K562 (cell line): Measurements from ENCODE around the gene PTCD3. TPM values are rescaled to one million over a fixed set of nuclear protein-coding genes. Genes with fewer than 3 reads are reported as not detected.

Experiments
- C11orf30 ChIP-seq: fragments of 450-650 bp; IDR thresholded peaks from 2 replicates; pipeline ENCODE4 v1.6.1; 2016; ENCODE audit warnings: low read depth, mild to moderate bottlenecking
- CTBP1 ChIP-seq: fragments of 450-650 bp; IDR thresholded peaks from 2 replicates; pipeline ENCODE4 v1.6.1; 2016; ENCODE audit warnings: borderline replicate concordance
- ELF2 ChIP-seq: fragments of 250-450 bp; sonication (Bioruptor Pico); IDR thresholded peaks from 2 replicates; pipeline ENCODE4 v1.5.0; 2021; ENCODE audit warnings: mild to moderate bottlenecking
- FIP1L1 ChIP-seq: fragments of 200-400 bp; formaldehyde crosslinking; IDR thresholded peaks from 2 replicates; pipeline ENCODE4 v1.6.1; 2018; ENCODE audit warnings: mild to moderate bottlenecking, low read depth, low read length; ENCODE audit not compliant: poor library complexity, severe bottlenecking
- FOXA3 ChIP-seq, 2 experiments: fragments of 450-650 bp in 1 of 2; sonication (generic) in 1 of 2; formaldehyde crosslinking; IDR thresholded peaks in 1 of 2; conservative IDR thresholded peaks in 1 of 2; 2 replicates each; pipeline versions ENCODE4 v1.4.0 to v1.8.0; 2020 to 2022; ENCODE audit warnings: mild to moderate bottlenecking in 2 of 2, missing genetic modification reagents in 1 of 2
- HDAC1 ChIP-seq, 2 experiments: fragments of 450-650 bp; IDR thresholded peaks; 2 replicates each; pipeline ENCODE4 v1.6.1; 2016 to 2017; ENCODE audit warnings: inconsistent platforms in 1 of 2, mild to moderate bottlenecking in 1 of 2, moderate library complexity in 1 of 2
- HDAC3 ChIP-seq: fragments of 450-650 bp; IDR thresholded peaks from 2 replicates; pipeline ENCODE4 v1.6.1; 2018; ENCODE audit warnings: borderline replicate concordance, mild to moderate bottlenecking, moderate library complexity; ENCODE audit not compliant: partially characterized antibody
- ILF3 ChIP-seq: fragments of 450-650 bp; IDR thresholded peaks from 2 replicates; pipeline ENCODE4 v1.6.1; 2018; ENCODE audit warnings: antibody characterized with exemption, mild to moderate bottlenecking, moderate library complexity, borderline replicate concordance
- LCOR ChIP-seq: sonication (generic); formaldehyde crosslinking; IDR thresholded peaks from 2 replicates; pipeline ENCODE4 v1.8.0; 2022; ENCODE audit warnings: mild to moderate bottlenecking, missing genetic modification reagents
- NCOA2 ChIP-seq, 2 experiments: fragments of 450-650 bp; IDR thresholded peaks; 2 replicates each; pipeline ENCODE4 v1.6.1; 2018; ENCODE audit warnings: mild to moderate bottlenecking in 2 of 2, moderate library complexity in 1 of 2; ENCODE audit not compliant: partially characterized antibody in 2 of 2
- NEUROD1 ChIP-seq: fragments of 150-350 bp; IDR thresholded peaks from 2 replicates; pipeline ENCODE4 v1.6.1; 2014; ENCODE audit warnings: borderline replicate concordance, low read length, low read depth; ENCODE audit not compliant: partially characterized antibody
- PCBP1 ChIP-seq: fragments of 200-400 bp; formaldehyde crosslinking; IDR thresholded peaks from 2 replicates; pipeline ENCODE4 v1.6.1; 2018; ENCODE audit warnings: mild to moderate bottlenecking, low read depth, low read length; ENCODE audit not compliant: poor library complexity, severe bottlenecking
- RNF2 ChIP-seq: sonication (generic); IDR thresholded peaks from 2 replicates; pipeline ENCODE4 v1.6.1; 2016
- SAFB2 ChIP-seq: fragments of 200-400 bp; formaldehyde crosslinking; IDR thresholded peaks from 2 replicates; pipeline ENCODE4 v1.6.1; 2018; ENCODE audit warnings: borderline replicate concordance, low read length, low read depth, moderate library complexity; ENCODE audit not compliant: severe bottlenecking
- SP2 ChIP-seq: IDR thresholded peaks from 2 replicates; pipeline ENCODE4 v1.6.1; 2011; ENCODE audit warnings: mild to moderate bottlenecking, low read depth, low read length, moderate library complexity; ENCODE audit not compliant: poor library complexity, severe bottlenecking; ENCODE audit errors: extremely low read depth
- THRAP3 ChIP-seq: fragments of 450-650 bp; IDR thresholded peaks from 2 replicates; pipeline ENCODE4 v1.6.1; 2016; ENCODE audit warnings: mild to moderate bottlenecking, inconsistent platforms, borderline replicate concordance
- TOE1 ChIP-seq, 2 experiments: fragments of 450-650 bp in 1 of 2; sonication (generic) in 1 of 2; formaldehyde crosslinking in 1 of 2; IDR thresholded peaks; 2 replicates each; pipeline versions ENCODE4 v1.7.1 to v1.8.0; 2016 to 2022; ENCODE audit warnings: borderline replicate concordance in 2 of 2, mild to moderate bottlenecking in 2 of 2, antibody characterized with exemption in 1 of 2, inconsistent platforms in 1 of 2, low read depth in 1 of 2, missing genetic modification reagents in 1 of 2, moderate library complexity in 1 of 2
- ZNF121 ChIP-seq: sonication (generic); formaldehyde crosslinking; conservative IDR thresholded peaks from 2 replicates; pipeline ENCODE4 v1.8.0; 2022; ENCODE audit warnings: missing genetic modification reagents
- polyA plus RNA-seq, 8 experiments: library from polyadenylated mRNA; depleted of rRNA in 4 of 8; stranded (reverse) in 5 of 8; unstranded in 3 of 8; fragments of >200 nt; fragmentation: Nextera tagmentation in 2 of 8; fragmentation: Illumina TruSeq in 1 of 8; extraction: Ambion mirVana in 2 of 8; extraction: Trizol in 1 of 8; gene quantifications; 2 replicates each; pipeline versions ENCODE4 v1.2.1 to v1.2.3, GENCODE V29; 2011 to 2014; ENCODE audit warnings: inconsistent platforms in 1 of 8, missing spikeins in 1 of 8
- total RNA-seq, 7 experiments: library from RNA; depleted of rRNA in 6 of 7; stranded (reverse); fragments of >200 nt in 6 of 7; fragmentation: Illumina TruSeq in 2 of 7; extraction: Trizol in 2 of 7; gene quantifications; 2 replicates each; pipeline versions ENCODE4 v1.2.1 to v1.2.3, GENCODE V29; 2011 to 2021; ENCODE audit warnings: low replicate concordance in 1 of 7
- TF ChIP-seq, protein P1 (sequence below): sonication (generic); formaldehyde crosslinking; IDR thresholded peaks from 2 replicates; pipeline ENCODE4 v1.9.0; 2022; ENCODE audit warnings: mild to moderate bottlenecking, missing genetic modification reagents
- TF ChIP-seq, protein P2 (sequence below): fragments of 450-650 bp; formaldehyde crosslinking; IDR thresholded peaks from 2 replicates; pipeline ENCODE4 v1.4.0; 2020; ENCODE audit warnings: mild to moderate bottlenecking, moderate library complexity
- TF ChIP-seq, protein P3 (sequence below): fragments of 200-800 bp; sonication (Bioruptor generic); IDR thresholded peaks from 2 replicates; pipeline ENCODE4 v1.6.1; 2017; ENCODE audit warnings: missing genetic modification characterization, missing compliant biosample characterization

Gene PTCD3
- total and polyA plus RNA-seq, 9 of the 15 experiments (the other 6 are each of a cell fraction or from before 2014, with no cell fraction given): 65.2 to 241 (median 172) TPM

DNA sequence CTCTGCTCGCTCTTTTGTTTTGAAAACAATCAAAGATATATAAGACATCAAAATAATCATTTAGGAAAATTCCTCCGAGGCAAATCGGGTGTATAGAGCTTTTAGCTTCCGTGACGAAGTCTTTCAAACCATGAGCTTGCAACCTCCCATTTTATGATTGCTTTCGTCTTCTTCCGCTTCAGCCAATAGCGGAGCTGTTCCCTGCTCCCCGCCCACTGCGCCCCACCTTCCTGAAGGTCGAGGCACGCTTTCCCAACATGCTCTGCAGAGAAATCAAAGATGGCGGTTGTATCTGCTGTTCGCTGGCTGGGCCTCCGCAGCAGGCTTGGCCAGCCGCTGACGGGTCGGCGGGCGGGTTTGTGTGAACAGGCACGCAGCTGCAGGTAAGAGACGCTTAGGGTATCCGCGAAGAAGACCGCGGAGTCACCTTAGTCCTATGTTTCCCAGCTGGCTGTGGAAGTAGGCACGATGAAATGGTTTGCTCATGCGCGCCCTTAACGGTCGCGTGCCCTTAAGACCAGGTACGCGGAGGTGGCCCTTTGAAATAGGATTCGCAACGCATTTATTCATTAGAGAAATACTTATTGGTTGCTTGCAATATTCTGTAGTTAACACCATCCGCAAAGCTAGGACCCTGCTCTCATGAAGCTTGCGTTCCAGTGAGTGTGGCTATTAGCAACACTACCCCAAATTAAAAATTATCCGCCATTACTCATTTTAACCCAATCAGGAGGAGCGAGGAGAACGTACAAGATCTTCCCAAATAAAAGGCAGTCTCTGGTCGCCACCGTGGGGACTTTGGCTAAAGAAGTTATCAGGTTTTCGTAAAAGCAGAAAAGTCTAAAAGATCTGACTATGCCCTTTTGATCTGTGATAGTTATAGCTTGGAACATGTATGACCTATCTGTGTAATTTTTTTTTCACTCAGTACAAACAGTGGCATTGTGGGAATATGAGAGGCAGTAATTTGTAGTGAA lies at the start of gene PTCD3 (continued):
- peak; percentile 97 for TF ChIP-seq TOE1 (IDR thresholded peaks at IDR 0.05; ENCODE audit: borderline replicate concordance)
- TF ChIP-seq TOE1 (CRISPR knock-in tag; IDR thresholded peaks at IDR 0.05; ENCODE audit: borderline replicate concordance, low read depth): no peak
- TF ChIP-seq ILF3: 0 out of 2 replicates have a peak, but pooled peaks have one; percentile 18
- no peak; the same call in none of the 2 replicates for TF ChIP-seq RNF2
- TF ChIP-seq SAFB2: no peak
- TF ChIP-seq, protein P1, sequence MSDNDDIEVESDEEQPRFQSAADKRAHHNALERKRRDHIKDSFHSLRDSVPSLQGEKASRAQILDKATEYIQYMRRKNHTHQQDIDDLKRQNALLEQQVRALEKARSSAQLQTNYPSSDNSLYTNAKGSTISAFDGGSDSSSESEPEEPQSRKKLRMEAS (CRISPR knock-in tag): peak; percentile 84
- TF ChIP-seq THRAP3: no peak
- peak; percentile 57 for TF ChIP-seq HDAC3
- peak in 1 of 2 experiments; percentile 65; a peak in 1 of 4 replicates for TF ChIP-seq FOXA3 (CRISPR knock-in tag; conservative IDR thresholded peaks at IDR 0.05 in 1 of 2, IDR thresholded peaks at IDR 0.05 in 1 of 2)
- TF ChIP-seq, protein P2, sequence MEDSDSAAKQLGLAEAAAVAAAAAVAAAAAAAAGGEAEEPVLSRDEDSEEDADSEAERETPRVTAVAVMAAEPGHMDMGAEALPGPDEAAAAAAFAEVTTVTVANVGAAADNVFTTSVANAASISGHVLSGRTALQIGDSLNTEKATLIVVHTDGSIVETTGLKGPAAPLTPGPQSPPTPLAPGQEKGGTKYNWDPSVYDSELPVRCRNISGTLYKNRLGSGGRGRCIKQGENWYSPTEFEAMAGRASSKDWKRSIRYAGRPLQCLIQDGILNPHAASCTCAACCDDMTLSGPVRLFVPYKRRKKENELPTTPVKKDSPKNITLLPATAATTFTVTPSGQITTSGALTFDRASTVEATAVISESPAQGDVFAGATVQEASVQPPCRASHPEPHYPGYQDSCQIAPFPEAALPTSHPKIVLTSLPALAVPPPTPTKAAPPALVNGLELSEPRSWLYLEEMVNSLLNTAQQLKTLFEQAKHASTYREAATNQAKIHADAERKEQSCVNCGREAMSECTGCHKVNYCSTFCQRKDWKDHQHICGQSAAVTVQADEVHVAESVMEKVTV (CRISPR knock-in tag): 0 out of 2 replicates have a peak, but pooled peaks have one; percentile 5
- TF ChIP-seq CTBP1: peak; percentile 17; the same call in 1 of the 2 replicates
- peak; percentile 44; the same call in 1 of the 2 replicates for TF ChIP-seq ELF2 (CRISPR knock-in tag)
- no peak for TF ChIP-seq FIP1L1
- TF ChIP-seq LCOR (CRISPR knock-in tag): peak; percentile 28; the same call in 1 of the 2 replicates
- TF ChIP-seq SP2: no peak
- peak in 1 of 2 experiments; percentile 89; a peak in 2 of 4 replicates for TF ChIP-seq HDAC1 (IDR thresholded peaks at IDR 0.05)
- TF ChIP-seq NEUROD1: peak; percentile 83
- TF ChIP-seq, protein P3, sequence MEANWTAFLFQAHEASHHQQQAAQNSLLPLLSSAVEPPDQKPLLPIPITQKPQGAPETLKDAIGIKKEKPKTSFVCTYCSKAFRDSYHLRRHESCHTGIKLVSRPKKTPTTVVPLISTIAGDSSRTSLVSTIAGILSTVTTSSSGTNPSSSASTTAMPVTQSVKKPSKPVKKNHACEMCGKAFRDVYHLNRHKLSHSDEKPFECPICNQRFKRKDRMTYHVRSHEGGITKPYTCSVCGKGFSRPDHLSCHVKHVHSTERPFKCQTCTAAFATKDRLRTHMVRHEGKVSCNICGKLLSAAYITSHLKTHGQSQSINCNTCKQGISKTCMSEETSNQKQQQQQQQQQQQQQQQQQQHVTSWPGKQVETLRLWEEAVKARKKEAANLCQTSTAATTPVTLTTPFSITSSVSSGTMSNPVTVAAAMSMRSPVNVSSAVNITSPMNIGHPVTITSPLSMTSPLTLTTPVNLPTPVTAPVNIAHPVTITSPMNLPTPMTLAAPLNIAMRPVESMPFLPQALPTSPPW (CRISPR knock-in tag): peak; percentile 81
- no peak for TF ChIP-seq NCOA2 (IDR thresholded peaks at IDR 0.05; ENCODE audit: partially characterized antibody in 2 of 2)
- no peak for TF ChIP-seq PCBP1
- peak; percentile 82 for TF ChIP-seq C11orf30
- TF ChIP-seq ZNF121 (CRISPR knock-in tag): no peak
